Astrocyte of the cerebellum (primary cell): ENCODE measurements around the gene NINJ2.

ENCODE experiments used
- DNase-seq: peaks from one replicate; pipeline ENCODE4 v3.0.0-alpha.2; 2011; ENCODE audit warnings: low read depth
- H3K4me3 ChIP-seq: 2 replicates; pipeline ENCODE4 v1.5.1; 2011; ENCODE audit warnings: mild to moderate bottlenecking, low read depth, low read length, moderate library complexity
- in situ Hi-C: cut with HindIII; loops from 2 replicates; pipeline ENCODE4 v1.10.0; 2017; ENCODE audit warnings: low sequenced_read_pairs
- TF ChIP-seq, protein P1 (sequence below): IDR thresholded peaks from 2 replicates; pipeline ENCODE4 v1.5.1; 2012; ENCODE audit warnings: low read length, low read depth, moderate library complexity, mild to moderate bottlenecking; ENCODE audit errors: missing control alignments

Gene NINJ2

DNA sequence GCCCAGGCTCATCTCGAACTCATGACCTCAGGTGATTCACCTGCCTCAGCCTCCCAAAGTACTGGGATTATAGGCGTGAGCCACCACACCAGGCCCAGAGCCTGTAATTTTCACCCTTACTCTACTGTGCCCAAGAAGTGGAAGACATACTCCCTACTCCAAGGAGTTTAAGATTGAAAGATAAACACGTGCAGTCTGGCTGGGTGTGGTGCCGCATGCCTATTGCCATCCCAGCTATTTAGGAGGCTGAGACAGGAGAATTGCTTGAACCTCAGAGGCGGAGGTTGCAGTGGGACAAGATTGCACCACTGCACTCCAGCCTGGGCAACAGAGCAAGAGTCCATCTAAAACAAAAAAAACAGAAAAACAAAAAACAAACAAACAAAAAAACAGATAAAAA lies 90.0 kb downstream of the NINJ2 start:
- no peak overlapping the region for H3K4me3 ChIP-seq
- in situ Hi-C loops: no loop called here
- TF ChIP-seq, protein P1, sequence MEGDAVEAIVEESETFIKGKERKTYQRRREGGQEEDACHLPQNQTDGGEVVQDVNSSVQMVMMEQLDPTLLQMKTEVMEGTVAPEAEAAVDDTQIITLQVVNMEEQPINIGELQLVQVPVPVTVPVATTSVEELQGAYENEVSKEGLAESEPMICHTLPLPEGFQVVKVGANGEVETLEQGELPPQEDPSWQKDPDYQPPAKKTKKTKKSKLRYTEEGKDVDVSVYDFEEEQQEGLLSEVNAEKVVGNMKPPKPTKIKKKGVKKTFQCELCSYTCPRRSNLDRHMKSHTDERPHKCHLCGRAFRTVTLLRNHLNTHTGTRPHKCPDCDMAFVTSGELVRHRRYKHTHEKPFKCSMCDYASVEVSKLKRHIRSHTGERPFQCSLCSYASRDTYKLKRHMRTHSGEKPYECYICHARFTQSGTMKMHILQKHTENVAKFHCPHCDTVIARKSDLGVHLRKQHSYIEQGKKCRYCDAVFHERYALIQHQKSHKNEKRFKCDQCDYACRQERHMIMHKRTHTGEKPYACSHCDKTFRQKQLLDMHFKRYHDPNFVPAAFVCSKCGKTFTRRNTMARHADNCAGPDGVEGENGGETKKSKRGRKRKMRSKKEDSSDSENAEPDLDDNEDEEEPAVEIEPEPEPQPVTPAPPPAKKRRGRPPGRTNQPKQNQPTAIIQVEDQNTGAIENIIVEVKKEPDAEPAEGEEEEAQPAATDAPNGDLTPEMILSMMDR: no peak
- DNase-seq: no peak

DNA sequence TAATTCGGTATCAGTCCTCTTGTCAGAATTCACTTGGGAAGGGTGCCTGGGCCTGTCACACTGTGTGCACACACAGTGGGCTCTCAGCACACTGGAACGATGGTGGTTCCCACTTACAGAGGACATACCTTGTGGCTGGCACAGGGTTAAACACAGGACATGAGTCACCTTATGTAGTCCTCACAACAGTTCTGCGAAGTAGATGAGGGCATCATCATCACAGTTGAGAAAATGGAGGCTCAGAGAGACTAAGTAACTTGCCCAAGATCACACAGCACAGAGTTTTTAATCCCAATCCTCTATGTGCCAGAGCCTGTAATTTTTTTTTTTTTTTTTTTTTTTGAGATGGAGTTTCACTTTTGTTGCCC lies 90.7 kb downstream of the NINJ2 start:
- DNase-seq: no peak

DNA sequence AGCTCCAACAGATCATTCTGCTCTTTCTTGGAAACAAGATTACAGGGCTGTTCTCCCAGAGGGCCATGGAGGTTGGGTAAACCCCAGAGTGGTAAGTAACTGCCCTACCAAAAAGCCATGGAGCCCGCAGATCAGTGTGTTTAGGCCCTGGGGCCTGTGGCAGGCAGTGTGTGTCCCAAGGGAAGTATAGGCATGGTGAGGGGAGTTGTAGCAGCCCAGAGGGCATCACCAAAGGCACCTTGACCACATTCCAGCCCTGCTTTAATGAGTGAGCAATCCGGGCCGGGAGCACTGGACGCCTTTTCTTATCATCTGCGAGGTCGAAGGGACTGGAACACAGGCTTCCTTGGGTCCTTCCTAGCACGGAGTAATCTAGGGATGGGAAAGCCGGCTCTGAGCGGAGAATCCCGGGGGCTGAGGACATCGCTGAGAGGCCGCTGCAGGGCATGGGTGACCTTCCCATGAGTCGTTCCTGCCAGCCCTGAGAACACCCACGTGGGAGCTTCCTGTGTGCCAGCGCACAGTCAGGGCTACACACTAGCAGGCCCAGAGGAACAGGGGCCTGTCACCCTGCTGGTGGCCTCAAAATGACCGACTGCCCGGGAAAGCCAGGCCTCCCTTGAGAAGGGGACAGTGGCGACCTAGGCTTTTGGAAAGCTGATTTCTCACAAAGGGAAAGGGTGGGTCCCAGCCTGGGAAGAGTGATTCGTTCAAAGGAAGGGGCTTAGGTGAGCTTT lies 91.3 kb downstream of the NINJ2 start:
- TF ChIP-seq, protein P1: no peak
- in situ Hi-C loops: no loop called here
- no peak for DNase-seq
- H3K4me3 ChIP-seq: no peak overlapping the region

More for the DNA sequence above, 90.7 kb downstream of the NINJ2 start:
- TF ChIP-seq, protein P1: no peak
- no peak overlapping the region for H3K4me3 ChIP-seq
- in situ Hi-C loops: no loop called here

DNA sequence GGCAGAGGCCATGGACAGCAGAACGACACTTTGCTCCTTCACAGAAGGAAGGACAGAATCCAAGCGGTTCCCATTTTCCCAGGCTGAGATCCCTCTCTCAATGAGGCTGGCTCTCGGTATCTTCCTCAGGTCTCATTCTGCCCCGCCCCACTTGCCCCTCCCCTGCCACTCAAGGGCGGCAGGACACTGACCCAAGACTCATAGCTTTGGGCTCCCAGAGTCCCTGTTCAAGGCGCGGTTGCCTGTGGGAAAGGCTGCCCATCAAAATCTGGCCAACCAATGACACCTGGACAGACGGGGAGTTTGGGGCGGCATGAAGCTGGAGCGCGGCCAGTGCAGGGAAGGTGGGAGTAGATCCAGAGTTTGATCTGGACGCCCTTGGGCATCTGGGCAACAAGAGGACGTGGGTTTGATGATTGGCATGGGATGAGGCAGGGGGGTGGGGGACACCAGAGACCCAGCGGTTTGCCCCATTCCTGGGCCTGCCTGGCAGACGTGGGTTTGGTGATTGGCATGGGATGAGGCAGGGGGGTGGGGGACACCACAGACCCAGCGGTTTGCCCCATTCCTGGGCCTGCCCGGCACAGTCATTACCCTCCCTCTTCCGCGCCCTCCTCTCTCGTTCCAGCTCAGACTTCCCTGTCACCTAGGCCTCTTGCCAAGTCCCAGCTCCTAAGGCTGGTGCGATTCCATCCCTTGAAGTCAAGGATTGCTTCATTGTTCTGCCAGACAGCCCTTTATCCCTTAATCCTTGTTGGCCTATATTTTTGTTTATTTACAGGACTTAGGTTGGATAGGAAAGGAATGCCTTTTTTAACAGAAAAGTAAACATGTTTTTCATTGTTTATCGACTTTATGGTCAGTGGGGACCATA lies 92.1 kb downstream of the NINJ2 start:
- peak; percentile 36 for DNase-seq
- TF ChIP-seq, protein P1: no peak
- H3K4me3 ChIP-seq: peak overlapping the region; percentile 47
- in situ Hi-C loops: no loop called here

DNA sequence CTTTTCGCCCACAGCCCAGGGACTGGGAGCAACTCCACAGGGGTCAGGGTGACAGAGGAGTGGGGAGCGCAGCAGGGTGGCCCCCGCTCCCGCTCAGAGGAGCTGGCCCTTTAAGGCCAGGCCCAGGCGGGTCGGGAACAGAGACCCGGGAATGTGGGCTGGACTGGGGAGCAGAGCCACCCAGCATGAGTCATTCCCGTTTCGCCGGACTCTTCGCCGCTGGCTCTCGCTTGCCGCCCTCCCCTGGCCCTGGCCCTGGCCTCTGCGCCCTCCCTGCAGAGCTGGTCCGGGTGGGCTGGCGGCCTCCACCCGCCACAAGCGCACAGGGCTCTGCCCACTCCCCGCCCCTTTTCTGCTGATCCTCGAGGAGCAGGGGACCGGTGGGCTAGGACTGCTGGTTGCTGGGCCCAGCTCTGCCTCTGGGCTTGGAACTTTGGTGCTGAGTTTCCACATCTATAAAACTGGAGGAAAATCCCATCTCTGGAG lies 92.8 kb downstream of the NINJ2 start:
- TF ChIP-seq, protein P1: no peak
- in situ Hi-C loops: no loop called here
- DNase-seq: peak; percentile 40
- peak overlapping the region; percentile 47 for H3K4me3 ChIP-seq

DNA sequence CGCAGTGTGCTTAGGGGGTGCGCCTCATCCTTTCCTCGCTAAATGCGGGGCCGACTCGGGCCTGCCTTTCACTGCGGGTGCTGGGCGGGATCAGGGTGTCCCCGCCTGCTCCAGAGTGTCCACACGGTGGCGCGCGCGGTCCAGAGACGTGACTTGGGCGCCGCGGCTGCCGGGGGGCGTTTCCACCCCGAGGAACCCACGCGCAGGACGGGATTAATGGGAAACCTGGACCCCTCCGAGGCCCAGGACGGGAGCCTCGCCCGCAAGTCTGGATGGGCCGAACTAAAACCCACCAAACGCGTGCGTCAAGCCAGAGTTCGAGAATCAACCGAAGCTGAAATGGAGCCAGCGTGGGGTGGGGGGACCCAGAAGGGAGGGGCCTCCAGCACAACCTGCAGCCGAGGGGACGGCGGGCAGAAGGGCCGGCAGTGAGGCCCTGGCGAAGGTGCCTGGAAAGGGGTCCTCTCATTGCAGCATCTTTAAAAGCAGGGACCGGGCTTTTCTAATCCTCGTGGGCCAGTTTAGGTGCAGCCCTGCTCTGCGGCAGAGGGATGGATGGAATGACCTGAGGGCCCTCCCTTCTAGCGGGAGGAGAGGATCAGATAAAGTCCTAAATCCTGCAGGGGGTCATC lies 93.3 kb downstream of the NINJ2 start:
- peak; percentile 48 for DNase-seq
- peak overlapping the region; percentile 47 for H3K4me3 ChIP-seq
- in situ Hi-C loops: loop anchor here (5.0 kb wide), 1 partner anchor 247 kb away; no protein-coding TSS in a partner anchor
- TF ChIP-seq, protein P1: peak; percentile 83
